Mucosa of stomach (tissue), 1 donor: ENCODE results near the gene ACER3.
"Not testable (repeated sequence)": the region's sequence is repeated elsewhere in the genome, so short reads cannot be mapped to it uniquely, and the experiment has no call there.

Experiments used
- H3K27me3 ChIP-seq: one replicate; pipeline ENCODE4 v1.7.0; 2013; ENCODE audit warnings: mild to moderate bottlenecking, low read length; ENCODE audit not compliant: control insufficient read depth, insufficient read depth
- H3K36me3 ChIP-seq: one replicate; pipeline ENCODE4 v1.7.0; 2013; ENCODE audit warnings: low read length; ENCODE audit not compliant: control insufficient read depth, insufficient read depth
- H3K4me1 ChIP-seq: one replicate; pipeline ENCODE4 v1.7.0; 2013; ENCODE audit warnings: mild to moderate bottlenecking, low read length; ENCODE audit not compliant: control insufficient read depth, insufficient read depth
- H3K4me3 ChIP-seq: one replicate; pipeline ENCODE4 v1.7.0; 2013; ENCODE audit warnings: low read length
- H3K9ac ChIP-seq: one replicate; pipeline ENCODE4 v1.7.0; 2013; ENCODE audit warnings: mild to moderate bottlenecking, low read length, moderate library complexity
- H3K9me3 ChIP-seq: one replicate; pipeline ENCODE4 v1.7.0; 2013; ENCODE audit warnings: mild to moderate bottlenecking, low read length, moderate library complexity; ENCODE audit not compliant: control insufficient read depth
- donor health status: Pancreatic carcinoma.

ACER3 gene

DNA sequence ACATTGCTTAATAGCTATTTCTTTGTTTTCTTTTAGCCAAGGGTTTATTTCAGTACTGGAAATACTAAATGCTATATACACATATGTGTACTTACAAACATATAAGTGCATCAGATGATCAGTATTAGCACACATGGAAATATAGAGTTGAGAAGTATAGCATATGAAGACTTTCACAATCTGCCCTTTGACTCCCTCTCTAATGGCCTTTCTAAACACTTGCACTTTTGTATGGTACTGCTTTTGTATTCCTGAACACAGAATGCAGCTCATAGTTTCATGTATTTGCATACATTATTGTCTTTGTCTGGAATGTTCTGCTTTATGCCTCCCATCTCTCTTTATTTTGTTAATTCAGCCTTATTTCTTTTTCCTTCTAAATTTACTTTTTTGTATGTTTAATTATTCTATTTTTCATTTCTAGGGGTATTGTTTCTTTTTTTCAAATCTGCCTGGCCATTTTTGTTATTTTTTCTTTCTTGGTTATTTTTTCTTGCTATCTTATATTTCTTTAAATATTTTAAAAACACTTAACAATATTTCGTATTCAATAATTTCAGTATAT lies 28.8 kb downstream of the ACER3 start:
- no peaks in the 10 kb centered on the region for H3K9me3 ChIP-seq
- H3K4me1 ChIP-seq, result peaks cover 5% of the 10 kb centered on the region
- no peaks in the 10 kb centered on the region for H3K27me3 ChIP-seq
- H3K36me3 ChIP-seq, result no peaks in the 10 kb centered on the region
- no peak overlapping the region for H3K9ac ChIP-seq
- H3K4me3 ChIP-seq, result no peak overlapping the region

DNA sequence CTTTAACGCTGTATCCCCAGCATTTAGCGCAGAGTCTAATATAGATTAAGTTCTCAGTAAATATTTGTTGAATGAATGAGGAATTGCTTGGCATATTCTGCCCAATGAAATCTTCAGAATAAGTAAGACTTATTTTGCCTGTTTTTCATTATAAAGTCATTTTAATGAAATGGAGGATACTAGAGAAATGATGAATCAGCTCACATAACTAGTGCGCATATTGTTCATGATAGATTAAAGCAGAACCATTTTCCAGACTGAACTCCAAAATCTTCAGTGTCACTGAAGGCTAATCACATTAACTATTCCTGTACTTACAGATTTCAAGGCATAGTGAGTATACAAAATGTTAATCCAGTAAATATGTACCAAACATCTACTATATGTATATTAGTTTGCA lies 29.6 kb downstream of the ACER3 start:
- no peak overlapping the region for H3K4me3 ChIP-seq
- peaks cover 5% of the 10 kb centered on the region for H3K4me1 ChIP-seq
- H3K36me3 ChIP-seq, result no peaks in the 10 kb centered on the region
- H3K9me3 ChIP-seq, result no peaks in the 10 kb centered on the region
- H3K9ac ChIP-seq, result no peak overlapping the region
- no peaks in the 10 kb centered on the region for H3K27me3 ChIP-seq

DNA sequence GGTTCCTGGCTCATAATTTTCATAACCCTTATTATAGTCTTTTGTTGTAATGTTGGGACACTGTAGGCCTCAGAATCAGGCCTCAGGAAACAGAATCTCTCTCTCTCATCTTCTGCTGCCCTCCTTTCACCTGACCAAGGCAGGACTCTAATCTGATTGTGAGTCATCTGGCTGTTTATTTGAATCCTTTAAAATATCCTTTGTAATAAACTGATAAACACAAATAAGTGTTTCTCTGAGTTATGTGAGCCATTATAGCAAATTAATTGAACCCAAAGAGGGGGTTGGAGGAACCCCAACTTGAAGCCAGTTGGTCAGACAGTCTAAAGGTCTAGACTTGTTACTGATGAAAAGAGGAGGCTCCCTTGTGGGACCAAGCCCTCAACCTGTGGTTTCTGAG lies 30.6 kb downstream of the ACER3 start:
- no peaks in the 10 kb centered on the region for H3K27me3 ChIP-seq
- H3K9ac ChIP-seq, result no peak overlapping the region
- H3K36me3 ChIP-seq, result no peaks in the 10 kb centered on the region
- no peak overlapping the region for H3K4me3 ChIP-seq
- no peaks in the 10 kb centered on the region for H3K9me3 ChIP-seq
- H3K4me1 ChIP-seq, result peaks cover 5% of the 10 kb centered on the region

DNA sequence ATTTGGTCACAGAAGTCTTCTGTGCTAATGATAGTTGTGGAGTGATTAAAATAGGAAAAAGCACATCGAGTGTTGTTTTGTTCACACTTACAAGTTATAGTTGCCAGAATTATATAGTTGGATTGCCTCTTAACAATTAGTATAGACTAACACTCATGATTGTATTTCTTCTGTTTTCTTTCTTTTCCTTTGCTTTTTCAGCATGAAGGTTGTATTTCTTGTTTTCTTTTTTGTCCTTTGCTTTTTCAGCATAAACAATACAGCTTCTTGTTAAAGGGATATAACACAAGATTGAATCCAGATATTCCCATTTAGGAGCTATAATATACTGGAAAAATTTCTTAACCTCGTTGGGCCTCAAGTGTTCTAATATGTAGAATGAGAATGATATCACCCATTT lies 31.1 kb downstream of the ACER3 start:
- H3K9ac ChIP-seq, result no peak overlapping the region

DNA sequence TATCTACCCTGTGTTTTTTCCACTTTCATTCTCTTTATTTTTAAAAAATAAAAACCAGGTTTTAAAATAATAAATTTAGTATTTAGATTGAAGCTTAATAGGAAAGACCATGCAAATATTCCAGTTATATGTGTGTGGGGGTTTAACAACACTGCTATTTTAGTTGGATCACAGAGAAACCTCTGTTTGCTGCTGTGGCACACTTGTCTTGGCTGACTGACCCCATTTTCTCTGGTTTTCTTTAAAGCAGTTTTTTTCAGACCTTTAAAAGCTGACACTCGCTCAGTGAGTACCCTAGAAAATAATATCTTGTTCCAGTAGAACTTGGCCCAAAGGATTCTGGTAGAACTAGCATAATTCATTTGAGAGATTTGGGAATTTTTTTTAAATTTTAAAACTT lies 31.6 kb downstream of the ACER3 start:
- no peak overlapping the region for H3K9ac ChIP-seq
- H3K27me3 ChIP-seq, result no peaks in the 10 kb centered on the region

More for the DNA sequence above, 31.1 kb downstream of the ACER3 start:
- Histone ChIP-seq H3K4me3 (no peak overlapping the region), H3K27me3 (no peaks in the 10 kb centered on the region), H3K36me3 (no peaks in the 10 kb centered on the region), H3K4me1 (peaks cover 5% of the 10 kb centered on the region), H3K9me3 (no peaks in the 10 kb centered on the region)

DNA sequence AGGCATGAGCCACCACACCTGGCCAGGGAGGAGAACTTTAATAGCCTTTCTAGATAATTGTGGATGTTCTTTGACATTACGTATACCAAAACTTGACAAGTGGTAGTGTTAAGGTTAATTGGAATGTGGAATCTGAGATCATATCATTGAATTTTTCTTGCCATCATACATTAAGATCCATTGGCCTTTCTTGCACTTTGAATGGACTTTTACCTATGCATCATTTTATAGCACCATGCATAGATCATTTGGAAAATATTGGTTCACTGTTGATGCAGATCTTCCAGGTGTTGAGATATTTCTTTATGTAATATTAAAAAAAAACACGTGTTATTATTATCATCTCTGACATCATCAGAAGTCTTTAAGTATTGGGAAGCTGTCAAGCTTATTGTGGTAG lies 36.5 kb downstream of the ACER3 start:
- H3K36me3 ChIP-seq, result no peaks in the 10 kb centered on the region
- no peaks in the 10 kb centered on the region for H3K4me1 ChIP-seq
- no peaks in the 10 kb centered on the region for H3K9me3 ChIP-seq
- H3K27me3 ChIP-seq, result no peaks in the 10 kb centered on the region
- H3K4me3 ChIP-seq, result no peak overlapping the region
- H3K9ac ChIP-seq, result no peak overlapping the region

More for the DNA sequence above, 31.6 kb downstream of the ACER3 start:
- Histone ChIP-seq H3K36me3 (no peaks in the 10 kb centered on the region), H3K4me3 (no peak overlapping the region), H3K9me3 (no peaks in the 10 kb centered on the region), H3K4me1 (peaks cover 5% of the 10 kb centered on the region)

DNA sequence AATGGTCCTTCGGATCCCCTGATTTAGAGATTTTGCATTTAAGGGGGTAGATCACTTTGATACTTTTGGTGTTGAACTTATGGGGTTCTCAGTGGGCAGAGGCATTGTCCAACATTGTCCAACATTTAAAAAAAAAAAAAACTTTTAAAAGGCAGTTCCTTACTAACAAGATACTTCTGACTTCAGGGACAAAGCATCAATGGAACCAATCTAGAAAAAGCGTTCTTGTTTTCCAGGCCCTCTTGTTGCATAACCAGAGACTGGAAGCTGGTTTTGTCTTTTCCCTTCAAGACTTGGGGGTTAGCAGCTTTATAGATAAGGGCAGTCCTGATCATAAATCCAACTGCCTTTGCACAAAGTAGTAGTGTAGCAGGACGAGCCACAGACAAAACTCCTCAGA lies 40.4 kb downstream of the ACER3 start:
- H3K9me3 ChIP-seq, result no peaks in the 10 kb centered on the region
- H3K9ac ChIP-seq, result no peak overlapping the region
- H3K4me1 ChIP-seq, result no peaks in the 10 kb centered on the region
- no peaks in the 10 kb centered on the region for H3K27me3 ChIP-seq
- no peaks in the 10 kb centered on the region for H3K36me3 ChIP-seq
- H3K4me3 ChIP-seq, result no peak overlapping the region

DNA sequence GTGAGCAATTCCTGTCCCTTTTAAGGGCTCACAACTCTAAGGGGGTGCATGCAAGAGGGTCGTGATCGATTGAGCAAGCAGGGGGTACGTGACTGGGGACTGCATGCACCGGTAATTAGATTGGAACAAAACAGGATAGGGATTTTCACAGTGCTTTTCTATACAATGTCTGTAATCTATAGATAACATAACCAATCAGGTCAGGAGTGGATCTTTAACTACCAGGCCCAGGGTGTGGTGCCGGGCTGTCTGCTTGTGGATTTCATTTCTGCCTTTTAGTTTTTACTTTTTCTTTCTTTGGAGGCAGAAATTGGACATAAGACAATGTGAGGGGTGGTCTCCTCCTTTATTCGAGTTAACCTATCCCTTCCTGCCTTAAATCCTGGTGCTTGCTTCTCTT lies 40.9 kb downstream of the ACER3 start:
- not testable (repeated sequence) for H3K9ac ChIP-seq, H3K9me3 ChIP-seq, H3K4me1 ChIP-seq, H3K27me3 ChIP-seq, H3K4me3 ChIP-seq, H3K36me3 ChIP-seq

DNA sequence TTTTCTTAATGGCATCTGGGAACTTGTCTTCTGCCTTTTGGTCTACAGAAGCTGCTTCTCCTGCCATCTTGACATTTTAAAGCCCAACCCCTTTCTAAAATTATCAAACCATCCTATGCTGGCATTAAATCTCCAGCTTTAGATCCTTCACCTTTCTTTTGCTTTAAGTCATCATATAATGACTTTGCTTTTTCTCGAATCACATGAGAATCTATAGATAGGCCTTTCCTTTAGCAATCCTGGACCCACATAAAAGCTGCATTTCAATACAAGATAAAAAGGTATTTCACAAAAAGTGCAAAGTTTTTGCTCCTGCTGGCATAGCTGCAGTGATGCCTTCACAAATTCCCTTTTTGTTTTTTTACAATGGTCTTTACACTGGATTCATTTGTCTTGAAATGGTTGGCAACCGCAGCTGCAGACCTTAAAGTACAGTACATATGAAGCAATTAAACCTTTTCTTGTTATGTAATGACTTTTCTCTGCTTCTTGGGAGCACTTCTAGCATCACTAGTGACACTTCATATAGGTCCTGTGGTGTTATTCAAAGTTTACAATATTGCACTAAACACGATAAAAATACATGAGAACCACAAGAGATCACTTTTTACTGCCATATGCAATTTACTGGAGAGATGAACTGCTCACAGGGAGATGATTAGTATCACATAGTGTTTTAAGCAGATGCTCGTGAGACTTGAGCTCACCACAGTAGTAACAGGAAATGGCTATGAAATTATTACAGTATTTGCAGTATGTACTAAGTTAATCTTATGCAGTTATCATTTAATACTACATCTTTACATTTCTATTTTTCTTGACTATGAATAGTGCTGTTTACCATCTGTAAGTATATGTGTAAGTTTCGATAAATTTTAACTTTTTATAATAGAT lies 41.6 kb downstream of the ACER3 start:
- Histone ChIP-seq H3K9ac (no peak overlapping the region), H3K4me3 (no peak overlapping the region), H3K36me3 (no peaks in the 10 kb centered on the region), H3K4me1 (no peaks in the 10 kb centered on the region), H3K27me3 (no peaks in the 10 kb centered on the region), H3K9me3 (no peaks in the 10 kb centered on the region)

DNA sequence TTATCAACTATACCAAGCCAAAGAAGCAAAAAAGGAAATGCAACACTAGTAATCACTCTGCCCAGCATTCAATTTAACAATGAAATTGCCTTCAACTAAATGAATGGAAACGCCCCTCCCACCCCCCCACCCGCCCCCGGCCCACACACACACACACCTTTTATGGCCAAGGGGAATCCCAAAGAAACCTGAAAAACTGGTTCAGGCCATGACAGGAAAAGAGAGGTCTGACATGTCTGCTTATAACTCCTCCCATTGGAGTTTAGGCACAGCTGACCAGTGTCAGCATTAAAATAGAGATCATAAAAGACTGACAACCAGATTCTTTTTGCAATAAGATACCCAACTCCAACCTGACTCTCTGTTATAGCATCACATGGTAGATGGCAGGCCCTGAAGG lies 42.6 kb downstream of the ACER3 start:
- H3K36me3 ChIP-seq, result no peaks in the 10 kb centered on the region
- no peaks in the 10 kb centered on the region for H3K27me3 ChIP-seq
- H3K9ac ChIP-seq, result no peak overlapping the region
- H3K9me3 ChIP-seq, result no peaks in the 10 kb centered on the region
- no peak overlapping the region for H3K4me3 ChIP-seq
- H3K4me1 ChIP-seq, result no peaks in the 10 kb centered on the region

DNA sequence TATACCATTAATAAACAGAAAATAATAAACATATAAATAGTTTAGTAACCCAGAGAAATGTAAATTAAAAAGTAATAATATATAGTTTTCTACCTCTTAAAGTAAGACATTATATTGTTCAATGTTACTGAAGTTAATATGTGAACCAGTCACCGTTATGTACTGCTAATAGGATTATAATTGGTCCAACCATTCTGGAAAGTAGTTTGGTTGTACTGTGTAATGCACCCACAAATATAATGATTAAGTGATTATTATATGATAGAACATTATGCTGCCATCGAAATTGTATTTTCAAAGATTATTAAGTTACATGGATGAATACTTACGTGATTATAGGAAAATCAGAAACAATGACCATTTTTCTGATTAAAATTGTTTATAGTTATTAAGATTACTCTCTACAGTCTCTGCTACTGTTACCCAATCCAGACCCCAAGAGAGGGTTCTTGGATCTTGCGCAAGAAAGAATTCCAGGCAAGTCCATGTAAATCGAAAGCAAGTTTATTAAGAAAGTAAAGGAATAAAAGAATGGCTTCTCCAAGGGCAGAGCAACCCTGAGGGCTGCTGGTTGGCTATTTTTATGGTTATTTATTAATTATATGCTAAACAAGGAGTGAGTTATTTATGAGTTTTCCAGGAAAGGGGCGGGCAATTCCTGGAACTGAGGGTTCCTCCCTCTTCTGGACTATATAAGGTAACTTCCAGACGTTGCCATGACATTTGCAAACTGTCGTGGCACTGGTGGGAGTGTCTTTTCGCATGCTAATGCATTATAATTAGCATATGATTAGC lies 50.1 kb downstream of the ACER3 start:
- Histone ChIP-seq H3K9me3 (no peaks in the 10 kb centered on the region), H3K9ac (no peak overlapping the region), H3K36me3 (no peaks in the 10 kb centered on the region), H3K4me3 (no peak overlapping the region), H3K4me1 (no peaks in the 10 kb centered on the region), H3K27me3 (no peaks in the 10 kb centered on the region)

DNA sequence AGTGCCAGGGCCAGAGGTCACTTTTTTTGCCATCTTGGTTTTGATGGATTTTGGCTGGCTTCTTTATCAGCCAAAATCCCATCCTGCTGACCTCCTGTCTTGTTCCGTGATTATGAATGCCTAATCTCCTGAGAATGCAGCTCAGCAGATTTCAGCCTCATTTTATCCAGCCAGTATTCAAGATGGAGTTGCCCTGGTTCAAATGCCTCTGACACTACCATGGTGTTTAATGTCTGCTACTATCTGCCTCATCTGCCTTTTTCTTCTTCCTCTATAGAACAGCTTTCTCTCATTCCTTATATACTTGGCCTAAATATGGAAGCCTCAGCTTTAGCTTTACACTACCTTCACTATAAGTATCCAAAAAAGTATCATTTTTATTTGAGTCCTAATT lies 50.7 kb downstream of the ACER3 start:
- Histone ChIP-seq H3K27me3 (no peaks in the 10 kb centered on the region), H3K4me3 (no peak overlapping the region)

More for the DNA sequence above, 50.7 kb downstream of the ACER3 start:
- Histone ChIP-seq H3K9me3 (no peaks in the 10 kb centered on the region), H3K36me3 (no peaks in the 10 kb centered on the region), H3K4me1 (no peaks in the 10 kb centered on the region), H3K9ac (no peak overlapping the region)
